ENCODE data around the gene MPV17L2. TPM values are rescaled to one million over a fixed set of nuclear protein-coding genes. Genes with fewer than 3 reads are reported as not detected.
"Not testable (repeated sequence)": the region's sequence is repeated elsewhere in the genome, so short reads cannot be mapped to it uniquely, and the experiment has no call there.

Gene MPV17L2
- 15.7 TPM for polyA plus RNA-seq (2013, experiment 1 of 2; ENCODE audit: insufficient read length)
- 10.2 TPM for polyA plus RNA-seq (2013, experiment 2 of 2; ENCODE audit: insufficient read length)

DNA sequence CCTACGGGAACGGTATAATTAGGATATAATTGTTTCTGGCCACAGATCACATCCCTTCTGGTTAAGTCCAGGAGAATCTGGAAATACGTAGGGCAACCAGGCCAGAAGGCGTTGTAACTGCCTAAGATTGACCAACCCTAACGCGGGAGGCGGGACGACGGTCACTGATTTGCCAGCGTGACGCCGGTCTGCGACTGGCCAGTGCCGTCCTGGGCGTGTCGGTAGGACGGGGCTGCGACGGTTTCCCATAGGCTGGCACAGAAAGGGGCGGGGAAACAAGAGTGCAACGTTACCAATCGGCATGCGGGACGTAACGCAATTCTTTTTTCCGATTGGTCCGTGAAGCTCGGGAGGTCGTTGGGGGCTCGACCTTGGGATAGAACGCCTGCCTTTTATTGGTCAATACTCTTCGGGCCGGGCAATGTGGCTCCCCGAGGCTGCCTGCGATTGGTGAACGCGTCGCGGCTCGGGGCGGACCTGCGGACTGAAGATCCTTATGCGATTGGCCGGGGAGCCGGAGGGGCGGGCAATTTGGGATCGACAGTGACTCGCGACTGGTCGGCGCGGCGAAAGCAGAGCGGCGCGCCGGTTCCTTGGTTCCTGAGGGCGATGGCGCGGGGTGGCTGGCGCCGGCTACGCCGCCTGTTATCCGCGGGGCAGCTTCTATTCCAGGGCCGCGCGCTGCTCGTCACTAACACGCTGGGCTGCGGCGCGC is at the start of gene MPV17L2:
TSS of gene MPV17L2 (plus strand) at position 546 of the 715 bp plus-strand sequence. CDS start at position 610, 64 bp downstream.
- peak; percentile 100 for DNase-seq

DNA sequence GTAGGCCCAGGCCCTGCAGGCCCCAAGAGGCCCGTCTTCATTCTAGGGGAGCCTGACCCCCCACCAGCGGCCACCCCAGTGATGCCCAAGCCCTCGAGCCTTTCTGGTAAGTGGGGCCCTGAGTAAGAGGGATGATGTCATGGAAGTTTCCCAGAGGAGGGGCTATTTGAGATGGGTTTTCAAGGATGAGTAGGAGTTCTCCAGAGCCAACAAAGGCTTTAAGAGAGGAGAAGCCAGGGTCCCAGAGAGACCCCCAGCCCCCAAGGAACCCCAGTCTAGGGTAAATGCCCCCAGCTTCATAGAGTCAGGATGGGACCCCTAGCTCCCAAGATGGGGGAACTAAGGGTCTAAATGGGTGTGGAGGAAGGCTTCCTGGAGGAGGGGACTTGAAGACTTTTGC is 49.1 kb upstream of the MPV17L2 start:
- no peak for DNase-seq

DNA sequence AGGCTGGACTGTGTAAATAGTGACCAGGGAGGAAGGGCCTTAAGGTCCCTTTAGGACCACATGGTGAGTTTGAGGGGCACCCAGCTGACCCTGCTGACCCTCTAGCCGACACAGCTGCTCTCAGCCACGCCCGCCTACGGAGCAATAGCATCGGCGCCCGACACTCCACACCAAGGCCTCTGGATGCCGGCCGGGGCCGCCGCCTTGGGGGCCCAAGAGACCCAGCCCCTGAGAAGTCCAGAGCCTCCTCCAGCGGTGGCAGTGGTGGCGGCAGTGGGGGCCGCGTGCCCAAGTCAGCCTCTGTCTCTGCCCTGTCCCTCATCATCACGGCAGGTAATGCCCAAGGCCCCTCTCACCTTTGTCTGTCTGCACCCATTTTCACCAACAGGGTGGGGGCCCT is 48.7 kb upstream of the MPV17L2 start:
- no peak for DNase-seq

DNA sequence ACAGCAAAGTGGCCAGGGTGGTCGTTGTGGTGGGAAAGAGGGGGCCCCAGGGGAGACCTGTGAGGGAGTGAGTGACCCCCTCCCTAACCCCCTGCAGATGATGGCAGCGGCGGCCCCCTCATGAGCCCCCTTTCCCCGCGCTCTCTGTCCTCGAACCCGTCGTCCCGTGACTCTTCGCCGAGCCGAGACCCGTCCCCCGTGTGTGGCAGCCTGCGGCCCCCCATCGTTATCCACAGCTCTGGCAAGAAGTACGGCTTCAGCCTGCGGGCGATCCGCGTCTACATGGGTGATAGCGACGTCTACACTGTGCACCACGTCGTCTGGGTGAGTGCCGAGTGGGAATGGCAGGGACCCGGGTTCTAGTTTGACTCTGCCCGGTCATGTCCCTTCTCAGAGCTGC is 48.1 kb upstream of the MPV17L2 start:
- no peak for DNase-seq

DNA sequence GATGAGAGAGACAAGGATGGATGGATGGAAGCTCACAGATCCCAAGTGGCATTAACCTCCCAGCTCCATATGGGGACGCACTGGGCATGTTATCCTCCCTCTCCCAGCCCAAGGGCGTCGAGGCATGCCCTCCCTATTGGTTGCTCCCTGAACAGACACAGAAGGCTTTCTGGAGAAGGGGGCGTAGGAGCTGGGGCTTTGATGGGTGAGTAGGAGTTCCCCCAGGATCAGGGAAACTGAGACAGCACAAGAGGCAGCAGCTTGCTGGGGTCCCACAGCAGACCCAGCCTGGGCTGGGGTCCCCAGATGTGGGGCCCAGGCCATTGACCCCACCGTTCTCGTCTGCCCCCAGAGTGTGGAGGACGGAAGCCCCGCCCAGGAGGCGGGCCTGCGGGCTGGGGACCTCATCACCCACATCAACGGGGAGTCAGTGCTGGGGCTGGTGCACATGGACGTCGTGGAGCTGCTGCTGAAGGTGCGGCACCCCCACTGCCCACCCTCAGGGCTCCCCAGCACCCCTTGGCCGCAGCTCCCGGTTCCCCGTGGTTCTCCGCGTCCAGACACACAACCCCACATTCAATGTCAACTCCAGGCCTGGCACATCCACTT is 47.5 kb upstream of the MPV17L2 start:
- no peak for DNase-seq

DNA sequence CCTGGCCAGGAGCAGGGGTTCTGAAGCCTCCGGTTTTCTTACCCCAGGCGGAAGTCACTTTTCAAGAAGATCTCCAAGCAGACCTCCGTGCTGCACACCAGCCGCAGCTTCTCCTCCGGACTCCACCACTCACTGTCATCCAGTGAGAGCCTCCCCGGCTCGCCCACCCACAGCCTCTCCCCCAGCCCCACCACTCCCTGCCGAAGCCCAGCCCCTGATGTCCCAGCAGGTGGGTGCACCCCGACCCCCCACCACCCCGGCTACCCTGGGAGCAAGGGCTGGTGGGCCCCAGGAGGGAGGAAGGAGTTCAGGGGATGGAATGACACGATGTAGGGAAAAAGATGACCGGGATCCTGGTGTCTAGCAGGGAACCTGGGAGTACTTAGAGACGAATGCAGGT is 45.6 kb upstream of the MPV17L2 start:
- DNase-seq: no peak

DNA sequence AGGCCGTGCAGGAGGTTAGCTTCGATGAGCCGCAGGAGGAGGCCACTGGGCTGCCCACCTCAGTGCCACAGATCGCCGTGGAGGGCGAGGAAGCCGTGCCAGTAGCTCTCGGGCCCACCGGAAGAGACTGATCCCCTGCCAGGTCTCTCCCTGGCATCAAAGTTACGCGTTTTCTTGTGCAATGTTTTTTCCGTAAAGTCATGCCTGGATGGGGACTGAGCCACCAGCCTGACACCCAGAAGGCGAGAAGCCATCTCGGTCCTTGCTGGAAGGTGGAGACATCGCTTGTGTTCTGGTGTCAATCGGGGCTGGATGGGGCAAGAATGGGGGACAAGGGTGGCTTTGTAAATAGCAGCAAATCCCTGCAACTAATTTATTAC is 43.4 kb upstream of the MPV17L2 start:
- DNase-seq: no peak

DNA sequence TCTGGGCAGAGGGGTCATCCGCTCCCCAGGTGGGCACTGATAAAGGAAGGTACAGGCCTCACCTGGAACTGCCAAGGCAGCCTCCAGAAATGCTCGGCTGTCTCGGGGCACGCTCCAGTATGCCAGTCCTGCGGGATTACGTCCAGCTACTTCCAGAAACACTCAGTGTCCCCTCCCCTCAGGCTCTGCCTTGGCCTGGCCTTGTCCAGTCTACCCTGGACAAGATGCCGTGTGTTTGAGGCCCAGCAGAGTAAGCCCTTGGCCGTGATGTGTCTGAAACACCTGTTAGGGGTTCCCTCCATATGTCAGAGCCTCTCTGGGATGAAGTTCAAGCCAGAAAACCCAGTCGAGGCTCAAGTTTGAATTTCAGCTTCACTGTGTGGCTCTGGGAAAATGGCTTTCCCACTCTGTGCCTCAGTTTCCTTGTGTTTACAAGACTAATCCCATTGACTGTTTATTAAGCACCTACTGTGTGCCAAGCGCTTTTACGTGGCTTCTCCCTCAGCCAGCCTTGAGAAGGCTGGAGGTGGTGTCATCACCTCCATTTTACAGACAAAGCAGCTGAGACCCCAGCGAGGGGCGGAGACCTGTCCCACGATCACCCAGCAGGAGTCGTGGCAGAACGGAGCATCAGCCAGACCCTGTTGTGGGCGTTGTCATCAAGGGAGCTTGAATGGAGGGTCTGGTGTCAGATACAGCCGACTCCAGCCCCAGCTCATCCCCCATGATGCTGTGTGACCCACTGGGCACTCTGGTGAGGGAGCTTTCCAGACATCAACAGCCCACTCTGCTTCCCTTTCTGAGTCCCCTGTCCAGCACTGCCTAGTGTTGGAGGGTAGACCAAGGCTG is 42.0 kb upstream of the MPV17L2 start:
- DNase-seq: no peak

DNA sequence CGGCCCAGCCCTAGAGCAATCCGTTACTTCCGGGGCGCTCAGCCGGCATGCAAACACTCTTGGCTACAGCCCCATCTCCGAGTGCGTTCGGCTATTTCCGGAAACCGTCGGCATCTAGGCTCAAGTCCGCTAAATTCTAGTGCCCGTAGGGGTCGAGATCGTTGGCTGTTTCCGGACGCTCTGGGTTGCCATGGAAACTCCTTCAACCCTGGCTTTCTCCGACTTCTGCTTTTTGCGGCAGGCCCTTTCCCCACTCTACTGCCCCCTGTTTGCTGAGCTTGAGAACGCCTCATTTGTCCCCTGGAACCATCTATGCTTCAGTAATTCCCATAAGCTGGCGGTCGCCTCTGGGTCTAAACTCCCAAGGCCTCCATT is 40.6 kb upstream of the MPV17L2 start:
- DNase-seq: peak; percentile 97

DNA sequence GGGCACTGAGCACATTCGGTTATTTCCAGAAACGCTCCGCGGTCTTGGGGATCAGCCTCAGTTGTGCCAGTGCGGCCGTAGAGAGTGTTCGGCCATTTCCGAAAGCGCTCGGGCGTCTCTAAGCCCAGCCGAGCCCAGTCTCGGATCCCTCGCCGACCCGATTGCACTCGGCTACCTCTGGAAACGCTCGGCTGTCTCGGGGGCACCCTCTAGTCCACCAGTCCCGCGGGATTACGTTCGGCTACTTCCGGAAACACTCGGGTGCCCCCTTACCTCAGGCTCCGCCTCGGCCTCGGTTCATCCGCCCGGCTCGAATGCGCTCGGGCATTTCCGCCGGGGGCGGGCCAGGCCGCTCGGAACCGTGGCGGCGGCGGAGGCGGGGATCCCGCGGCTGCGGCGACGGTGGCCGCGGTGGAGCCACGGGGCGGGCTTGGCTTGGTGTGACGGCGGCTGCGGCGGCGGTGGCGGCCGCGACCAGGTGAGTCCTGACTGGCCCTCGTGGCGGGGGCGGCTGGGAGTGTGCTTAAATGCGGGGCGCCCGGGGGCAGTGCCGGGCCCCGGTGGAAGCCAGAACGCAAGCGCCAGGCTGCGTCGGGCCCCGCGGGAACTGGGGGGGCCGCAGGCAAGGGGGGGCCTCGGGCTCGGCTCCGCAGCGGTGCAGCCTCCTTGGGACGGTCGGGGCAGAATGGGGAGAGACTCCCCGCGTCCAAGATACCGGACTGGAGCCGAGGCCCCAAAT is 40.0 kb upstream of the MPV17L2 start, which contains the start of gene PIK3R2:
TSS of gene PIK3R2 (plus strand) at position 347 of the 739 bp plus-strand sequence. CDS start 2,717 bp downstream, outside the sequence.
- peak; percentile 97 for DNase-seq

DNA sequence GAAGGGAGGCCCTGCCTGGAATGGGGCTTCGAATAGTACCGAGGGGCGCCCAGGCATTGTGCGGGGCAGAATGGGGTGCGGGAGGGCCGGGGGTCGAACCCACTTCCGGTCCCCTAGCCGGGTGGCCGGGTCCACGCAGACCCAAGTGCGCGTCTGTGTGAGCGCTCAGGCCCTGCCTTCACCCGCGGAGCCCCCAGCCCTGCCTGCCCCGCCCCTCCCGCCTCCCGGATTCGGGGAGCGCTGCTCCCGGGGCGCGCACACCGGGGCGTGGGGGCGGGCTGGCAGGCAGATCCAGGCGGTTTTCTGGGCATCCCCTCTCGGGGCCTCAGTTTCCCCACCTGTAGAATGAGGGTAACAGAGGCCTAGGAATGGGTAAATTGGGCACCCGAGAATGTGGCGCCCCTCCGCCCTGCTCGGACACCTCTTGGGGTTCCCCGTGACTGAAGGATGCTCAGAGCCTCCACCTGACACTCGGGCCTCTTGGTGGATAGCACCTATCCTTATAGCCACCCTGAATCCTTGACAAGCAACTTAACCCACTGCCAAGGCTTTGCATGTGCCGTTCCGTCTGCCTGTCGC is 39.4 kb upstream of the MPV17L2 start:
- DNase-seq: no peak

DNA sequence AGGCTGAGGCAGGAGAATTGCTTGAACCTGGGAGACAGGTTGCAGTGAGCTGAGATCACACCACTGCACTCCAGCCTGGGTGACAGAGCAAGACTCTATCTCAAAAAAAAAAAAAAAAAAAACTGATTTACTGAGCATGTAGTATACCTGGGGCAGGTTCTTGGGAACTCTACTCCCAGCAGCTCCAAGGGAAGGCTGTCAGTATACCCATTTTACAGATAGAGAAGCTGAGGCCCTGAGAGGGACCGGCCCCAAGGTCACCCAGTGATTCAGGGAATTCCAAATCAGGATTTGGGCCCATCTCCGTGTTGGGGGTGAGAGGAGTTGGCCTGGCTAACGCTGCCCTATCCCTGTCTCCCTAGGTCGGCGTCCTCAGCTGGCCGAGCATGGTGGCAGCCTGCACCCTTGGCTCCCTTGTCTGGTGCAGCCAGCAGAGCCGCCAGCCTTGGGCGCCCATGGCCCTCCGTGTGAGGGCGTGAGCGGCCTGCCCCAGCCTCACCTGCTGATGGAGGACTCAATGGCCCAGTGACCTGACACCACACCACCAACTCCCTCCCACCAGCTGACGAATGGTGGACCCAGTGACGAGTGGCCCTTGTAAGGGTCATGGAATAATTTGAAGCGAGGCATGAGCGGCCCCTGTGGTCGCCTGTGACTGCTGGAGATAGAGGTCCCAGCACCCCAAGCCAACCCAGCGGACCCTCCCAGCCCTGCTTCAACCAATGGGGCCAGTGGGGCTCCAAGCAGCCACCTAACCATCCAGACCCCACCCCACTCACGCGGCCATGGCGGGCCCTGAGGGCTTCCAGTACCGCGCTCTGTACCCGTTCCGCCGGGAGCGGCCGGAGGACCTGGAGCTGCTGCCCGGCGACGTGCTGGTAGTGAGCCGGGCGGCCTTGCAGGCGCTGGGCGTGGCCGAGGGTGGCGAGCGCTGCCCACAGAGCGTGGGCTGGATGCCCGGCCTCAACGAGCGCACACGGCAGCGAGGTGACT is 37.6 kb upstream of the MPV17L2 start:
- DNase-seq: no peak

DNA sequence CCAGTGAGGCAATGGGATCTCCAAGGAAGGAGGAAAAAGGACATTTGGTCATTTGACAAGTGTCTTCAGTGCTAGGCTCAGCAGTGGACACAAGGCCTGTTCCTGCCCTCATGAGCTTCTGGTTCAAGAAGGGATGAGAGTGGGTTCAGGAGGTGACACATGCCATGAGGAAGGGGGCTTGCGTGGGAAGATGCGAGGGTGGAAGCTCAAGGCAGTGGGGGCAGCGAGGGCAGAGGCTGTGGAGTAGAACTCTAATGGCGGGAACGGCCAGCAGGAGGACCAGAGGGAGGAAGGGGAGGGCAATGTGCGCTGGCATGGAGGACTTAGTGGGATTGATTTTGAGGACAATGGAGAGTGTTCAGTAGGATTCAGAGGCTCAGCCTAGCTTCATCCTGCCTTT is 36.8 kb upstream of the MPV17L2 start:
- DNase-seq: no peak

DNA sequence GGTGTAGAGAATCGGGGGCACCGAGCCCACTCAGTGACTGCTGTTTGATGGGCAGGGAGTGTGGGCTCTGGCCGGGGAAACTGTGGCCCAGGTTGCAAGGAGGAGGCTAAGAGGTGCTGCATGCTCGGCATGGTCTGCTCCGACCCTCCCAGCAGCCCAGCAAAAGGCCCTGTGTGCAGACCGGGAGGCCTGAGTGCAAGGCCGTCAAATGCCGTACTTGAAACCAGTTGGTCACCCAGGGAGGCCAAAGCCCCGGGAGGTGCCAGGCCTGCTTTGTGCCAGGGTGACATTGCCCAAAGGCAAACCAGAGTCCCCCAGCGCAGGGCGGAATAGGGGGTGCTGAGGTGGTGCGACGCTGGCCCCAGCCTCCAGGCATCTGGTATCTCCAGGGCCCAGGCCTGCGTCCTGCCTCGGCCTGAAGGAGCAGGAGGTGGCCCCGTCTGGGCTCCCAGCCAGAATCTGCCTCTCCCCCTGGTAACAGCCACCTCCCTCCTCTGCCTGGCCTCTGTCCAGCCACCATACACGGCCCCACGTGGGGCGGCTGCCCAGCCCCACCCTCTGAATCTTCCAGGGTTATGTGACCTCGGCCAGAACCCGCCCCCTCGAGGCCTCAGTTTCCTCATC is 36.1 kb upstream of the MPV17L2 start:
- DNase-seq: peak; percentile 76

DNA sequence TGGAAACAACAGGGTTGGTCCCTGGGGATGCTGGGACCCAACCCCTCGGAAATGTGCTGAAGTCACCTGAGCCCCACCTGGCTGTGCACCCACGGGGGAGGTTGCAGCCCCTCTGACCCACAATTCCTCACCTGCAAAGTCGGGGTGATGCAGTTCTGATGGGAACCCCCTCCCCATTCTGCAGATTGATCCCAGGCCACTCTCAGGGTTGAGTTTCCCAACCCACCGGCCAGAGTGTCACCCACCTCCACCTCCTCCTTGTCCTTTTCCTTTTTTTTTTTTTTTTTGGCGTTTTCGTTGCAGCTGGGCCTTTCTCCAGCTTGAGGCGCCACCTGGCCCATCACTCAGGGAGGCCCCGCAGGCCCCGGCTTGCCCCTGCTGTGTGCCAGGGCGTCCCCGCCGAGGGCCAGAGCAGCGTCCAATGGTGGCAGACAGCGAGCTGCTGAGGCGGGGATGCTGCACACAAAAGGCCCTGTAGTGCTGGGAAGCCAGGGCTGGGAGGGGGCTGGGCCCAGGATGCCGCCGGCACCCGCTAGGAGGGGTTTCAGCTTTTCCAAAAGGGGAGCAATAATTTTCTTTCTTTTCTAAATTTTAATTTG is 35.5 kb upstream of the MPV17L2 start:
- DNase-seq: no peak

DNA sequence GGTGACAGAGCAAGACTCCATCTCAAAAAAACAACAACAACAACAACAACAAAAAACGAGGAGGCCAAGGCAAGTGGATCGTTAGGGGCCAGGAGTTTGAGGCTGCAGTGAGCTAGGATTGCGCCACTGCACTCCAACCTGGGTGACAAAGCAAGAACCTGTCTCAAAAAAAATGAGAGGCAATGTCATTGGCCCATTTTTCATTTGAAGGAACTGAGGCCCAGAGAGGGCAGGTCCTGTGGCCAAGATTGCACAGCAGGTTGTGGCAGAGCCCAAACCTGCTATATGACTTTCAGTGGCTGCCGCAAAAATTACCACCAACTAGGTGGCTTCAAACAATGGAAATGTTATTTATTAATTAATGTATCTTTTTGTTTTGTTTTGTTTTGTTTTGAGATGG is 34.6 kb upstream of the MPV17L2 start:
- DNase-seq: no peak

DNA sequence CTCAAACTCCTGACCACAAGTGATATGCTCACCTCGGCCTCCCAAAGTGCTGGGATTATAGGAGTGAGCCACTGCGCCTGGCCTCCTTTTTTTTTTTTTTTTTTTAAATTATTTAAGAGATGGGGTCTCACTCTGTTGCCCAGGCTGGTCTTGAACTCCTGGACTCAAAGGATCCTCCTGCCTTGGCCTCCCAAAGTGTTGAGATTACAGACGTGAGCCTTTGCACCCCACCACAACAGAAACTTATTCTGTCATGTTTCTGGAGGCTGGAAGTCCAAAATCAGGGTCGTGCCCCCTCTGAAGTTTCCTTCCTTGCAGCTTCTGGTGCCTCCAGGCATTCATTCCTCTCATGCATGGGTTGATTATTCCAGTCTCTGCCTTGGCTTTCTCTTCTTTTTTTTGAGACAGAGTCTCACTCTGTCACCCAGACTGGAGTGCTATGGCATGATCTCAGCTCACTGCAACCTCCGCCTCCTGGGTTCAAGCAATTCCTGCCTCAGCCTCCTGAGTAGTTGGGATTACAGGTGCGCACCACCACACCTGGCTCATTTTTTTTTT is 33.9 kb upstream of the MPV17L2 start:
- not testable (repeated sequence) for DNase-seq

DNA sequence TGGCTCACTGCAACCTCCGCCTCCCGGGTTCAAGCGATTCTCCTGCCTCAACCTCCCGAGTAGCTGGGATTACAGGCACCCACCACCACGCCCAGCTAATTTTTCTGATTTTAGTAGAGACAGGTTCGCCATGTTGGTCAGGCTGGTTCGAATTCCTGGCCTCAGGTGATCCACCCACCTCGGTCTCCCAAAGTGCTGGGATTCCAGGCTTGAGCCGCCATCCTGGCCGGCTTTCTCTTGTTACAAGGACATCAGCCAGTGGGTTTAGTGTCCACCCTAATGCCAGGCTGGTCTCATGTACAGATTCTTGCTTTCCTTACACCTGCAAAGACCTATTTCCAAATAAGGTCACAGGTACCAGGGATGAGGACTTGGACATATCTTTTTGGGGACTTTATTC is 33.2 kb upstream of the MPV17L2 start:
- no peak for DNase-seq

DNA sequence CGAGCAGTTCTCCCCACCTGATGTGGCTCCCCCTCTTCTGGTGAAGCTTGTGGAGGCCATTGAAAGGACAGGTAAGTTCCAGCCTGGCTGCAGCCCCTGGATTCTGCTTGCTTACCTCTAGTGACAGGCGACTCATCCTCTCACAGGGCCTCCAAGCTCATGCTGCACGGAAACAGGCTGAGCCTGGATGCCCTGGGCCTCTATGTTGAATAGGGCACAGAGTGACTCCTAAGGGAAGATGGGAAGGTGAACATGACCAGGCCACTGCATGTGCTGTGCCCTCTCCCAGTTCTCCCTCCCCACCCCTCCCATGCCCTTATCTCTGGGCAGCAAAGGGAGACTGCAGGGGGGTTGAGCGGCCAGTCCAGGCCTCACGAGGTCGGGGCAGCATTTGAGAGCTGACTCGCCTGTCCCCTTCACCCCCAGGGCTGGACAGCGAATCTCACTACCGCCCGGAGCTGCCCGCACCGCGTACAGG is 32.5 kb upstream of the MPV17L2 start:
- DNase-seq: no peak

Measured in fibroblast of skin of back (primary cell).